PC-9 (cell line): ENCODE measurements around the gene CDX1. TPM values are rescaled to one million over a fixed set of nuclear protein-coding genes. Genes with fewer than 3 reads are reported as not detected.

Experiments
- BruUV-seq: library from RNA; stranded (reverse); fragments of 400-500 nt; replicated peaks from 2 replicates; lab custom pipeline; 2021; lab: Mats Ljungman, UMichigan
- CTCF ChIA-PET: fragments of 300-600 bp; sonication (Branson Sonifier 250); formaldehyde crosslinking; loops from one replicate; lab custom pipeline; 2022; ENCODE audit warnings: antibody characterized with exemption; lab: Charles Lee
- POLR2A ChIA-PET: fragments of 300-600 bp; sonication (Branson Sonifier 250); formaldehyde crosslinking; loops from one replicate; lab custom pipeline; 2022; ENCODE audit warnings: antibody characterized with exemption; ENCODE audit not compliant: unreplicated experiment; lab: Charles Lee
- DNase-seq, 2 experiments: peaks; one replicate each; pipeline versions ENCODE4 v3.0.0 to v3.0.0-alpha.2; 2015 to 2022; ENCODE audit warnings: mixed read lengths in 1 of 2
- H2AFZ ChIP-seq: fragments of 200-600 bp; sonication (generic); 2 replicates; pipeline ENCODE4 v1.8.1; 2017; ENCODE audit warnings: antibody characterized with exemption
- H3F3A ChIP-seq: fragments of 200-600 bp; sonication (generic); 2 replicates; pipeline ENCODE4 v1.8.1; 2017; ENCODE audit warnings: antibody characterized with exemption, mild to moderate bottlenecking, low read depth; ENCODE audit not compliant: insufficient read depth
- H3K27ac ChIP-seq: fragments of 200-600 bp; sonication (generic); 2 replicates; pipeline ENCODE4 v1.6.1; 2016; ENCODE audit warnings: mixed run types
- H3K27me3 ChIP-seq: fragments of 200-600 bp; sonication (generic); 2 replicates; pipeline ENCODE4 v1.6.1; 2016; ENCODE audit warnings: low read depth, mixed run types; ENCODE audit not compliant: insufficient read depth
- H3K36me3 ChIP-seq: fragments of 200-600 bp; sonication (generic); 2 replicates; pipeline ENCODE4 v1.6.1; 2016; ENCODE audit warnings: low read depth, mixed run types
- H3K4me1 ChIP-seq: fragments of 200-600 bp; sonication (generic); replicated peaks from 2 replicates; pipeline ENCODE4 v1.6.1; 2016; ENCODE audit warnings: mixed run types; ENCODE audit not compliant: insufficient read depth
- H3K4me2 ChIP-seq: fragments of 200-600 bp; sonication (generic); 2 replicates; pipeline ENCODE4 v1.6.1; 2017; ENCODE audit warnings: mixed run types
- H3K4me3 ChIP-seq: fragments of 200-600 bp; sonication (generic); 2 replicates; pipeline ENCODE4 v1.6.1; 2016; ENCODE audit warnings: mixed run types
- H3K79me2 ChIP-seq: fragments of 200-600 bp; sonication (generic); 2 replicates; pipeline ENCODE4 v1.6.1; 2017; ENCODE audit warnings: low read depth, mixed run types
- H3K9me2 ChIP-seq: fragments of 200-600 bp; sonication (generic); 2 replicates; pipeline ENCODE4 v1.8.1; 2017; ENCODE audit warnings: mild to moderate bottlenecking; ENCODE audit not compliant: insufficient read depth
- H3K9me3 ChIP-seq: fragments of 200-600 bp; sonication (generic); 2 replicates; pipeline ENCODE4 v1.8.1; 2016; ENCODE audit warnings: low read depth; ENCODE audit not compliant: insufficient read depth
- H4K20me1 ChIP-seq: fragments of 200-600 bp; sonication (generic); 2 replicates; pipeline ENCODE4 v1.8.1; 2017; ENCODE audit not compliant: insufficient read depth
- CTCF ChIP-seq: fragments of 200-600 bp; sonication (generic); conservative IDR thresholded peaks from 2 replicates; pipeline ENCODE4 v1.6.1; 2017; ENCODE audit warnings: mixed run types, antibody characterized with exemption, mild to moderate bottlenecking, moderate library complexity
- EZH2 ChIP-seq: fragments of 200-600 bp; sonication (generic); IDR thresholded peaks from 2 replicates; pipeline ENCODE4 v1.8.0; 2017; ENCODE audit warnings: antibody characterized with exemption, low read depth
- intact Hi-C: fragments of 100-400 bp; cut with micrococcal nuclease; formaldehyde crosslinking; loops from one replicate; pipeline ENCODE4 v1.10.0; 2022; ENCODE audit not compliant: unreplicated experiment
- total RNA-seq: library from RNA; stranded (reverse); gene quantifications from 2 replicates; pipeline ENCODE4 v1.2.3, GENCODE V29; 2021

The CDX1 gene
- total RNA-seq, 1 experiment from 2014 or later = not detected

DNA sequence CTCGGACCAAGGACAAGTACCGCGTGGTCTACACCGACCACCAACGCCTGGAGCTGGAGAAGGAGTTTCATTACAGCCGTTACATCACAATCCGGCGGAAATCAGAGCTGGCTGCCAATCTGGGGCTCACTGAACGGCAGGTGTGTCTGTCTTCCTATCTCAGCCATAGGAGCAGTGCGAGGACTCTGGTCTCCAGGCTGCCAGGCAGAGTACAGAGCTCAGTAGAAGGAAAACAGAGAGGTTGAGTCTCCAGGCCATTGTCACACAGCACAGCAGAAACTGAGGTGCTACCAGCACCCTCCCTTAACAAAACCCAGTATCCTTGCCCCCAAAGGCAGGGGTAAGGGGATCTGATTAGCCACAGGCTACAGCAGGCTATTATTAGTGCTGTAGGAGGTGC lies 16.2 kb downstream of the CDX1 start:
- BruUV-seq = no TSS peak
- Histone ChIP-seq H3K27me3 (no peaks in the 10 kb centered on the region), H3K4me1 (no peaks in the 10 kb centered on the region), H3K4me2 (no peak overlapping the region), H3F3A (no peaks in the 10 kb centered on the region), H2AFZ (no peak overlapping the region), H3K79me2 (no peaks in the 10 kb centered on the region), H3K36me3 (no peaks in the 10 kb centered on the region), H3K4me3 (no peak overlapping the region), H3K27ac (no peak overlapping the region), H4K20me1 (no peaks in the 10 kb centered on the region), H3K9me2 (no peaks in the 10 kb centered on the region), H3K9me3 (no peaks in the 10 kb centered on the region)
- TF ChIP-seq EZH2 (no peak), CTCF (no peak)
- CTCF ChIA-PET = no interaction called here
- no peak for DNase-seq
- POLR2A ChIA-PET = interaction anchor here (0.6 kb wide), 1 partner anchor 753 kb away, joined by 5 read pairs; no protein-coding TSS in a partner anchor
- intact Hi-C loops = no loop called here

GRCh38 chr5:150183436-150183835 lies 16.9 kb downstream of the CDX1 start:
- Histone ChIP-seq H4K20me1 (no peaks in the 10 kb centered on the region), H3F3A (no peaks in the 10 kb centered on the region), H3K4me1 (no peaks in the 10 kb centered on the region), H3K9me2 (no peaks in the 10 kb centered on the region), H3K9me3 (no peaks in the 10 kb centered on the region), H3K79me2 (no peaks in the 10 kb centered on the region), H2AFZ (no peak overlapping the region), H3K36me3 (no peaks in the 10 kb centered on the region), H3K27me3 (peaks cover 1% of the 10 kb centered on the region; the same call in 1 of the 2 replicates), H3K4me2 (no peak overlapping the region), H3K27ac (no peak overlapping the region), H3K4me3 (no peak overlapping the region)
- BruUV-seq = no TSS peak
- ChIA-PET POLR2A (no interaction called here), CTCF (no interaction called here)
- no peak for DNase-seq
- intact Hi-C loops = no loop called here
- TF ChIP-seq EZH2 (no peak), CTCF (no peak)

GRCh38 chr5:150184006-150184405 lies 17.4 kb downstream of the CDX1 start:
- H3K36me3 ChIP-seq = no peaks in the 10 kb centered on the region
- no peak overlapping the region for H3K4me2 ChIP-seq
- H3K79me2 ChIP-seq = no peaks in the 10 kb centered on the region
- no peak overlapping the region for H3K27ac ChIP-seq
- TF ChIP-seq CTCF = no peak
- TF ChIP-seq EZH2 = no peak
- peaks cover 7% of the 10 kb centered on the region; the same call in 1 of the 2 replicates for H3K27me3 ChIP-seq
- no peaks in the 10 kb centered on the region for H3F3A ChIP-seq
- CTCF ChIA-PET = no interaction called here
- no peak overlapping the region for H3K4me3 ChIP-seq
- no peak overlapping the region for H2AFZ ChIP-seq
- no peaks in the 10 kb centered on the region for H3K9me3 ChIP-seq
- intact Hi-C loops = no loop called here
- H3K4me1 ChIP-seq = no peaks in the 10 kb centered on the region
- no peak for DNase-seq
- no TSS peak for BruUV-seq
- H3K9me2 ChIP-seq = no peaks in the 10 kb centered on the region
- POLR2A ChIA-PET = no interaction called here
- no peaks in the 10 kb centered on the region for H4K20me1 ChIP-seq
